ENCODE measurements around the gene SPEM2.

SPEM2 gene

DNA sequence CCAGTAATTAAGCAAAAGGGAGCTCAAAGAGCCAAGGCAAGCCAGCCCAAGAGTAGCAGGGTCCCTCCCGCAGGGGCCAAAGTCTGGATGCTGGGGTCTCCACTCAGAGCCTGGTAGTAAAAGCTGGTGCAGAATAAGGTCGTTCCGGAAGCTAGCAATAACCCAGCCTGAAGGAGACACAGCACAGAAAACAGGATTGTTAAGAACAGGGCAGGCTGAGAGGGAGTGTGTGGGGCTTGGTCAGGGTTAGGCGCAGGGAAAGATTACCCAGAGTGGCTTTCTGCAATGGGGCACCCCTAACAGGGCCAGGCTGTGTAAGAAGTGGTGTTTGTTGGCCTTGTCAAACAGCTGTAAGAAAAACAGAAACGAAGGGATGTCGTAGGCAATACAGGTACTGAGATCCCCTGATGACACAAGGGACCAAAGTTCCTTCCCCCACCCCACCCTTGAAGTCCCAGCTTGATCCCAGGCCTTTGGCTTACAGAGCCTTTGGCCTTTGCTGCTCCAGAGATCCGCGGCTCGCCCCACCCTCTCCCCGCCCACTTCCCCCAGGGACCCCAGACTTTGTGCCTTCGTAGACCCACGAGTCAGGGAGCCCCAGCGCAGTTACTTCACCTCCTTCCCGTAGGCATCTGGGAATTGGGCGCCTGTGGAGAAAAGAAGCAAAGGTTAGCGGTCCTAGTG, 22.2 kb upstream of the SPEM2 start:
- peak overlapping the region; percentile 78 for H3K4ac ChIP-seq (ENCODE audit: low read depth, low read length)
- H2BK120ac ChIP-seq (ENCODE audit: insufficient read depth, low read length, poor library complexity): peak overlapping the region; percentile 46
- peak overlapping the region; percentile 92 for H3K18ac ChIP-seq (ENCODE audit: low read length)
- H3K23ac ChIP-seq (ENCODE audit: low read length): peak overlapping the region; percentile 34
- H3K27me3 ChIP-seq (ENCODE audit: insufficient read depth, low read length): no peaks in the 10 kb centered on the region
- peak overlapping the region; percentile 39 for H2AFZ ChIP-seq (ENCODE audit: insufficient read depth, low read length, poor library complexity)
- DNase-seq: no peak
- H3K36me3 ChIP-seq (ENCODE audit: control insufficient read depth in 1 of 2, insufficient read depth in 2 of 2, low read length in 2 of 2): no peaks in the 10 kb centered on the region
- peak overlapping the region; percentile 54 for H3K9ac ChIP-seq (ENCODE audit: low read length)
- H3K14ac ChIP-seq (ENCODE audit: low read length): peak overlapping the region; percentile 87
- peaks cover 8 to 14% of the 10 kb centered on the region in 2 experiments for H3K4me1 ChIP-seq (ENCODE audit: control insufficient read depth in 1 of 2, insufficient read depth in 2 of 2, low read length in 2 of 2)
- peaks cover 15% of the 10 kb centered on the region for H3K79me1 ChIP-seq (ENCODE audit: low read length)
- peak overlapping the region; percentile 64 for H2BK5ac ChIP-seq (ENCODE audit: low read depth, low read length, poor library complexity)
- H2AK5ac ChIP-seq (ENCODE audit: low read length): peak overlapping the region; percentile 3
- H3K79me2 ChIP-seq (ENCODE audit: control insufficient read depth, insufficient read depth, low read length, poor library complexity): peaks cover 3% of the 10 kb centered on the region
- H4K12ac ChIP-seq (ENCODE audit: low read depth, low read length): peak overlapping the region; percentile 81
- H2BK12ac ChIP-seq (ENCODE audit: low read length): peak overlapping the region; percentile 94
- peak overlapping the region; percentile 75 for H4K91ac ChIP-seq (ENCODE audit: low read depth, low read length)
- H3K4me3 ChIP-seq (ENCODE audit: low read depth, low read length): peak overlapping the region; percentile 68
- WGBS (ENCODE audit: extremely low coverage, insufficient coverage, insufficient read length): no CpG with 5 or more reads among the region's 16 CpGs
- peak overlapping the region; percentile 95 for H3K27ac ChIP-seq (ENCODE audit: low read depth, low read length)
- peak overlapping the region; percentile 74 for H4K8ac ChIP-seq (ENCODE audit: low read depth, low read length)
- H3K4me2 ChIP-seq (ENCODE audit: low read length): peak overlapping the region; percentile 85
- no peaks in the 10 kb centered on the region for H3K9me3 ChIP-seq (ENCODE audit: insufficient read depth, low read depth, low read length)

DNA sequence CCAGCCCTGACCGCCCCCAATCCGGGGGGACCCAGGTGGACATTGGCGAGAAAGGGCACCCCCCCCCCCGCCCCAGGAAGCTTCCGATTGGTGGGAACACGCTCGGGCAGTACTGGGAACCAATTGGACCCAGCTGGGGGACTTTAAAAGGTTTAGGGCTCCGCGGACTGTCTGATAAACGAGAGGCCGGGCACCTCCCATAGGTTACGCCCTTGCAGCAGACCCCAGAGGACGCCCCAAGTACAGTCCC, 21.8 kb upstream of the SPEM2 start:
- Histone ChIP-seq H3K4me3 (ENCODE audit: low read depth, low read length) (peak overlapping the region; percentile 83), H3K23ac (ENCODE audit: low read length) (no peak overlapping the region), H3K14ac (ENCODE audit: low read length) (peak overlapping the region; percentile 91), H3K27ac (ENCODE audit: low read depth, low read length) (peak overlapping the region; percentile 95), H3K27me3 (ENCODE audit: insufficient read depth, low read length) (no peaks in the 10 kb centered on the region), H2AK5ac (ENCODE audit: low read length) (no peak overlapping the region), H3K9me3 (ENCODE audit: insufficient read depth, low read depth, low read length) (no peaks in the 10 kb centered on the region), H4K8ac (ENCODE audit: low read depth, low read length) (peak overlapping the region; percentile 94), H2BK12ac (ENCODE audit: low read length) (no peak overlapping the region), H2BK5ac (ENCODE audit: low read depth, low read length, poor library complexity) (peak overlapping the region; percentile 96), H4K91ac (ENCODE audit: low read depth, low read length) (peak overlapping the region; percentile 83), H3K18ac (ENCODE audit: low read length) (peak overlapping the region; percentile 96), H3K4me1 (ENCODE audit: control insufficient read depth in 1 of 2, insufficient read depth in 2 of 2, low read length in 2 of 2) (peaks cover 8 to 14% of the 10 kb centered on the region in 2 experiments), H4K12ac (ENCODE audit: low read depth, low read length) (peak overlapping the region; percentile 87), H2AFZ (ENCODE audit: insufficient read depth, low read length, poor library complexity) (peak overlapping the region; percentile 17), H3K4ac (ENCODE audit: low read depth, low read length) (no peak overlapping the region), H3K79me2 (ENCODE audit: control insufficient read depth, insufficient read depth, low read length, poor library complexity) (peaks cover 3% of the 10 kb centered on the region), H3K79me1 (ENCODE audit: low read length) (peaks cover 15% of the 10 kb centered on the region), H2BK120ac (ENCODE audit: insufficient read depth, low read length, poor library complexity) (peak overlapping the region; percentile 79), H3K4me2 (ENCODE audit: low read length) (peak overlapping the region; percentile 85), H3K9ac (ENCODE audit: low read length) (peak overlapping the region; percentile 93), H3K36me3 (ENCODE audit: control insufficient read depth in 1 of 2, insufficient read depth in 2 of 2, low read length in 2 of 2) (peaks cover 2 to 3% of the 10 kb centered on the region in 2 experiments)
- no CpG with 5 or more reads among the region's 13 CpGs for WGBS (ENCODE audit: extremely low coverage, insufficient coverage, insufficient read length)
- DNase-seq: no peak

DNA sequence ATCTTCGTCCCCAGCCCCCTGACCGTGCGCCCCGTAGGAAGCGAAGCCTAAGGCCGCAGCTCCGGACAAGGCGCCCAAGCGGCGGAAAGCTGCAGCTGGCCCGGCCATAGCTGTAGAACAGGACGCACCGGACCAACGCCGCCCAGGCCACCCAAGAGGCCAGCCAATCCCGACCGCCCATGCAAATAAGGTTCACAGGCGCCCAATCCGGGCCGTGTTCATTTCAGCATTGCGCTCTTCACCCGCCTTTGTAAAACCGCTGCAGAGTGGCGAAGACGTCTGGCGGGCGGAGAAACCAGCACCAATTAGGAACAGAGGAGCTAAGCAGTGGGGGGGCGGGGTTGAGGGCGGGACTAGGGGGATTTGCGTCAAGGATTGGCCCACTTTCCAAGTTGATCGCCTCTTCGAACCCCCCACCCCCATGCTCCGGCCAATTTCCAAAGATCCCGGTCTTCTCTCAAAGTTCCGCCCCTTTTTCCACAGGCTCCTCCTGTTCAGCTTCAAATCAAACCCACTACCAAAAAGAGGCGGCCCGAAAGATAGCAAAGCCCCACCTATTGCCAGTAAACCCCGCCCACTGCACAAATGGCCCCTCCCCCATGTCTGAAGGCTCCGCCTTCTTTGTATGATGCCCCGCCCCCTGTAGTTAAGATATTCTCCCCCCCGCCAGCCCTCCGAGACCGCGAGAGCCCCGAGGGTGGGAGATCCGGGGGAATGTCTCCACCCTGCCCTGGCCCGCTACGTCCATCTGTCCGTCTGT, 21.3 kb upstream of the SPEM2 start, which contains the start of gene TMEM256:
TMEM256 (minus strand) TSS at position 121 of the 760 bp plus-strand sequence; CDS start at position 108, 13 bp downstream.
- Histone ChIP-seq H2BK120ac (ENCODE audit: insufficient read depth, low read length, poor library complexity) (peak within 1 kb of the TSS; percentile 79), H3K36me3 (ENCODE audit: control insufficient read depth in 1 of 2, insufficient read depth in 2 of 2, low read length in 2 of 2) (peaks cover 6 to 8% of the 10 kb centered on the region in 2 experiments), H3K4me1 (ENCODE audit: control insufficient read depth in 1 of 2, insufficient read depth in 2 of 2, low read length in 2 of 2) (peaks cover 8 to 14% of the 10 kb centered on the region in 2 experiments), H2AFZ (ENCODE audit: insufficient read depth, low read length, poor library complexity) (peak within 1 kb of the TSS; percentile 89), H3K4me2 (ENCODE audit: low read length) (peak within 1 kb of the TSS; percentile 85), H2BK5ac (ENCODE audit: low read depth, low read length, poor library complexity) (peak within 1 kb of the TSS; percentile 96), H3K9me3 (ENCODE audit: insufficient read depth, low read depth, low read length) (no peaks in the 10 kb centered on the region), H3K27me3 (ENCODE audit: insufficient read depth, low read length) (no peaks in the 10 kb centered on the region), H3K4ac (ENCODE audit: low read depth, low read length) (peak within 1 kb of the TSS; percentile 78), H4K8ac (ENCODE audit: low read depth, low read length) (peak within 1 kb of the TSS; percentile 94), H4K91ac (ENCODE audit: low read depth, low read length) (peak within 1 kb of the TSS; percentile 83), H3K18ac (ENCODE audit: low read length) (peak within 1 kb of the TSS; percentile 96), H2BK12ac (ENCODE audit: low read length) (peak within 1 kb of the TSS; percentile 94), H3K79me1 (ENCODE audit: low read length) (peaks cover 15% of the 10 kb centered on the region), H4K12ac (ENCODE audit: low read depth, low read length) (peak within 1 kb of the TSS; percentile 87), H3K27ac (ENCODE audit: low read depth, low read length) (peak within 1 kb of the TSS; percentile 95), H3K79me2 (ENCODE audit: control insufficient read depth, insufficient read depth, low read length, poor library complexity) (peaks cover 3% of the 10 kb centered on the region), H3K23ac (ENCODE audit: low read length) (peak within 1 kb of the TSS; percentile 34), H3K9ac (ENCODE audit: low read length) (peak within 1 kb of the TSS; percentile 93), H3K4me3 (ENCODE audit: low read depth, low read length) (peak within 1 kb of the TSS; percentile 83), H3K14ac (ENCODE audit: low read length) (peak within 1 kb of the TSS; percentile 91), H2AK5ac (ENCODE audit: low read length) (peak within 1 kb of the TSS; percentile 3)
- DNase-seq: peak; percentile 100
- WGBS (ENCODE audit: extremely low coverage, insufficient coverage, insufficient read length): no CpG with 5 or more reads among the region's 49 CpGs

DNA sequence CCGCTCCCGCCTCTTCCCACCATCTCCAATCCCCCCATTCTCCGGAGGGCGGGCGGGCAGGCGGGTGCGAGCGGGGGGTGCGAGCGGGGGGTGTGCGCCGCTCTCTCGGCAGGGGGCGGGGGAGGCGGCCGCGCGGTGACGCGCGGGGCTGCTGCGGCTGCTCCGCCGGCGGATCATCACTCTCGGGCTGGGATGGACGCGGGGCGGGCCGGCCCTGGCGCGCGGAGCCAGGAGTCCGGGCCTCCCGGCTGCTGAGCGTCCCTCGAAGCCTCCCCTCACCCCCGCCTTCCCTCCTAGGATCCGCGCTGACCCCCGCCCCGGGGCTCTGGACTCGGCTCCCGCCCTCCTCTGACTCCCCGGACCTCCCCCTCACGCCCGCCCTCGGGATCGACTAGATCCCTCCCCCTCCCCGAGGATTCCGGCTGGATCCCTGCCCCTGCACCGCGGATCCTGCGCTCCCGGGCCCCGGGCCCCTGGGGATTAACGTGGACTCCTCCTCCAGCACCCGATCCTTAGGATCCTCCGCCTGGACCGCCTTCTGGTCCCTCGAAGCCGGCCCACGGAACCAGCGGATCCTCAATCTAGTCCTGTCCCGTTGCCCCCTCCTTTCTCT, 20.6 kb upstream of the SPEM2 start:
- no peak overlapping the region for H3K23ac ChIP-seq (ENCODE audit: low read length)
- H4K91ac ChIP-seq (ENCODE audit: low read depth, low read length): peak overlapping the region; percentile 70
- no CpG with 5 or more reads among the region's 65 CpGs for WGBS (ENCODE audit: extremely low coverage, insufficient coverage, insufficient read length)
- H3K18ac ChIP-seq (ENCODE audit: low read length): peak overlapping the region; percentile 96
- H3K27me3 ChIP-seq (ENCODE audit: insufficient read depth, low read length): no peaks in the 10 kb centered on the region
- peak overlapping the region; percentile 35 for H3K27ac ChIP-seq (ENCODE audit: low read depth, low read length)
- H3K4me3 ChIP-seq (ENCODE audit: low read depth, low read length): peak overlapping the region; percentile 79
- H2BK5ac ChIP-seq (ENCODE audit: low read depth, low read length, poor library complexity): no peak overlapping the region
- peak overlapping the region; percentile 71 for H3K4me2 ChIP-seq (ENCODE audit: low read length)
- peak overlapping the region; percentile 89 for H2AFZ ChIP-seq (ENCODE audit: insufficient read depth, low read length, poor library complexity)
- H2AK5ac ChIP-seq (ENCODE audit: low read length): peak overlapping the region; percentile 53
- H3K14ac ChIP-seq (ENCODE audit: low read length): peak overlapping the region; percentile 53
- no peak overlapping the region for H2BK12ac ChIP-seq (ENCODE audit: low read length)
- H2BK120ac ChIP-seq (ENCODE audit: insufficient read depth, low read length, poor library complexity): peak overlapping the region; percentile 62
- H3K79me2 ChIP-seq (ENCODE audit: control insufficient read depth, insufficient read depth, low read length, poor library complexity): peaks cover 3% of the 10 kb centered on the region
- peaks cover 15% of the 10 kb centered on the region for H3K79me1 ChIP-seq (ENCODE audit: low read length)
- peak overlapping the region; percentile 85 for H4K12ac ChIP-seq (ENCODE audit: low read depth, low read length)
- no peaks in the 10 kb centered on the region for H3K9me3 ChIP-seq (ENCODE audit: insufficient read depth, low read depth, low read length)
- peak overlapping the region; percentile 15 for H3K4ac ChIP-seq (ENCODE audit: low read depth, low read length)
- H3K36me3 ChIP-seq (ENCODE audit: control insufficient read depth in 1 of 2, insufficient read depth in 2 of 2, low read length in 2 of 2): peaks cover 12 to 15% of the 10 kb centered on the region in 2 experiments
- H3K4me1 ChIP-seq (ENCODE audit: control insufficient read depth in 1 of 2, insufficient read depth in 2 of 2, low read length in 2 of 2): peaks cover 6 to 14% of the 10 kb centered on the region in 2 experiments
- peak overlapping the region; percentile 86 for H4K8ac ChIP-seq (ENCODE audit: low read depth, low read length)
- peak overlapping the region; percentile 12 for H3K9ac ChIP-seq (ENCODE audit: low read length)
- DNase-seq: peak in 1 of 2 donors; percentile 42

Measured in trophoblast cell (in vitro differentiated cells and primary cell).